CD4-positive, CD25-positive, alpha-beta regulatory T cell (primary cell): ENCODE data around the gene VWA2. TPM values are rescaled to one million over a fixed set of nuclear protein-coding genes. Genes with fewer than 3 reads are reported as not detected.

Source experiments
- ATAC-seq, 2 donors: fragments of 150-1000 bp; cut with Tn5 transposase; one replicate each; pipeline ENCODE4 v1.10.0; 2021; ENCODE audit warnings: low read depth in 2 of 2, moderate number of reproducible peaks in 2 of 2, moderate library complexity in 1 of 2
- DNase-seq, 3 donors: peaks; one replicate each; pipeline versions ENCODE4 v3.0.0 to v3.0.0-alpha.2; 2012 to 2022; ENCODE audit warnings: mixed read lengths in 1 of 3
- H3K27ac ChIP-seq: one replicate; pipeline ENCODE4 v1.7.0; 2013; ENCODE audit warnings: mild to moderate bottlenecking, low read length; ENCODE audit not compliant: insufficient read depth, poor library complexity, severe bottlenecking
- H3K27me3 ChIP-seq: one replicate; pipeline ENCODE4 v1.7.0; 2013; ENCODE audit warnings: low read length; ENCODE audit not compliant: control insufficient read depth, insufficient read depth
- H3K36me3 ChIP-seq: one replicate; pipeline ENCODE4 v1.7.0; 2013; ENCODE audit warnings: mild to moderate bottlenecking, low read length, moderate library complexity; ENCODE audit not compliant: control insufficient read depth, insufficient read depth
- H3K4me1 ChIP-seq: 2 replicates; pipeline ENCODE4 v1.7.0; 2013; ENCODE audit warnings: mild to moderate bottlenecking, low read length; ENCODE audit not compliant: insufficient read depth, control insufficient read depth, poor library complexity, severe bottlenecking
- H3K4me3 ChIP-seq: one replicate; pipeline ENCODE4 v1.7.0; 2013; ENCODE audit warnings: low read depth, mild to moderate bottlenecking, low read length, moderate library complexity
- H3K9me3 ChIP-seq, 2 experiments: 1 replicate in 1 of 2; 2 replicates in 1 of 2; pipeline ENCODE4 v1.7.0; 2013; ENCODE audit warnings: low read length in 2 of 2, mild to moderate bottlenecking in 1 of 2, moderate library complexity in 1 of 2; ENCODE audit not compliant: control insufficient read depth in 2 of 2
- H3K27ac Mint-ChIP-seq, 3 donors: one replicate each; pipeline ENCODE4 v1.8.0; 2020 to 2022; ENCODE audit warnings: mild to moderate bottlenecking in 3 of 3, mixed read lengths in 3 of 3, moderate library complexity in 2 of 3
- H3K27me3 Mint-ChIP-seq: one replicate; pipeline ENCODE4 v1.8.0; 2022; ENCODE audit warnings: mild to moderate bottlenecking, mixed read lengths
- H3K36me3 Mint-ChIP-seq: one replicate; pipeline ENCODE4 v1.8.0; 2020; ENCODE audit warnings: mixed read lengths
- H3K4me1 Mint-ChIP-seq, 4 donors: one replicate each; pipeline ENCODE4 v1.8.0; 2020 to 2022; ENCODE audit warnings: mixed read lengths in 4 of 4, mild to moderate bottlenecking in 1 of 4
- H3K4me3 Mint-ChIP-seq, 4 donors: one replicate each; pipeline ENCODE4 v1.8.0; 2020 to 2022; ENCODE audit warnings: mild to moderate bottlenecking in 4 of 4, mixed read lengths in 4 of 4, moderate library complexity in 3 of 4
- H3K9me3 Mint-ChIP-seq, 7 donors: one replicate each; pipeline ENCODE4 v1.8.0; 2020 to 2022; ENCODE audit warnings: mixed read lengths in 7 of 7, mild to moderate bottlenecking in 3 of 7, moderate library complexity in 2 of 7
- polyA plus RNA-seq, 4 donors: library from polyadenylated mRNA; unstranded; fragments of 300-500 nt; fragmentation: Illumina TruSeq; gene quantifications; one replicate each; pipeline ENCODE4 v1.2.3, GENCODE V29; 2021
- total RNA-seq: library from RNA; stranded (reverse); gene quantifications from one replicate; pipeline ENCODE4 v1.2.3, GENCODE V29; 2022

VWA2 gene
- total and polyA plus RNA-seq, 5 donors from 2014 or later = 0.12 TPM; not detected in 4

GRCh38 chr10:114259824-114260223, 20.8 kb downstream of the VWA2 start:
- Histone ChIP-seq H3K27me3 (no peaks in the 10 kb centered on the region), H3K9me3 (no peaks in the 10 kb centered on the region), H3K27ac (no peak overlapping the region), H3K4me1 (no peaks in the 10 kb centered on the region), H3K4me3 (no peak overlapping the region), H3K36me3 (no peaks in the 10 kb centered on the region)
- Mint-ChIP-seq H3K4me3 (no peak overlapping the region), H3K27ac (no peak overlapping the region), H3K9me3 (no peaks in the 10 kb centered on the region), H3K36me3 (no peaks in the 10 kb centered on the region), H3K27me3 (no peaks in the 10 kb centered on the region), H3K4me1 (peaks cover 0 to 11% (median 6%) of the 10 kb centered on the region in 4 donors)
- no peak for ATAC-seq
- DNase-seq = no peak

DNA sequence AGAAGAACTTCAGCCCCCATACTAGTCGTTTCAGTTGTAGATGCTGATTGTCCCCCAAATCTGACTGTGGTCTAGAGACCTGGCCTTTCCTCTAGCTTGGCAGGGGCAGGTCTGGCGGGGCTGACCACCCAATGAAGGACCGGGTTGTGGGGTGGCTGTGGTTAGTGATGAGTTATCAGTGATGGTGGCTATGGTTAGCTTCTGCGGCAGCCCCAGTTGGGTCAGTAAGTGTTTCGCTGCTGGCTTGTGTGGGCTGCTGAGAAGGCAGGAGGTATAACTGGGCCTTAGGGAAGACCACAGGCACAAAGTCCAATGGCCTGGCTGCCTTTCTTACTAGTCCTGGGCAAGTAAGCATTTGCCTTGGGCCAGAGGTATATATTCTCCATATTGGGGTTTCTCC, 21.3 kb downstream of the VWA2 start:
- Histone ChIP-seq H3K27ac (no peak overlapping the region), H3K27me3 (no peaks in the 10 kb centered on the region), H3K9me3 (no peaks in the 10 kb centered on the region), H3K36me3 (no peaks in the 10 kb centered on the region), H3K4me1 (no peaks in the 10 kb centered on the region), H3K4me3 (no peak overlapping the region)
- no peak overlapping the region for H3K27ac Mint-ChIP-seq
- no peak for ATAC-seq
- H3K27me3 Mint-ChIP-seq = no peaks in the 10 kb centered on the region
- peaks cover 0 to 11% (median 6%) of the 10 kb centered on the region in 4 donors for H3K4me1 Mint-ChIP-seq
- DNase-seq = no peak
- no peaks in the 10 kb centered on the region for H3K9me3 Mint-ChIP-seq
- no peaks in the 10 kb centered on the region for H3K36me3 Mint-ChIP-seq
- H3K4me3 Mint-ChIP-seq = no peak overlapping the region

DNA sequence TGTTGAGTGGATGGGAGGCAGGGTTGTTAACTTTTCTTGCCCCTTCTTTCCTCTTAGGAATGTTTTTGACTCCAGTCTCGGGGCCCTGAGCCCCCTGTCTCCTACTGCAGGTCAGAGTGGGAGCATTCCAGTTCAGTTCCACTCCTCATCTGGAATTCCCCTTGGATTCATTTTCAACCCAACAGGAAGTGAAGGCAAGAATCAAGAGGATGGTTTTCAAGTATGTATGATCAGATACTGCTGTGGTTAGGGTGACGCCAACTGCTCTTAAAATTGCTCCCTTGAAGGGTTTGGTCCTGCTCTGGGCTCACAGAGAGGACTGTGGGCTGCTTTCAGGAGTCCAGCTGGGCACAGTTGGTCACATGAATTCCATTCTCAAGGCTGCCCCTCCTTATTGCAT, 22.0 kb downstream of the VWA2 start:
- Histone ChIP-seq H3K9me3 (no peaks in the 10 kb centered on the region), H3K4me1 (no peaks in the 10 kb centered on the region), H3K4me3 (no peak overlapping the region), H3K27me3 (no peaks in the 10 kb centered on the region), H3K27ac (no peak overlapping the region), H3K36me3 (no peaks in the 10 kb centered on the region)
- Mint-ChIP-seq H3K4me1 (peaks cover 0 to 11% (median 6%) of the 10 kb centered on the region in 4 donors), H3K9me3 (no peaks in the 10 kb centered on the region), H3K27ac (no peak overlapping the region), H3K27me3 (no peaks in the 10 kb centered on the region), H3K36me3 (no peaks in the 10 kb centered on the region), H3K4me3 (no peak overlapping the region)
- no peak for ATAC-seq
- no peak for DNase-seq

DNA sequence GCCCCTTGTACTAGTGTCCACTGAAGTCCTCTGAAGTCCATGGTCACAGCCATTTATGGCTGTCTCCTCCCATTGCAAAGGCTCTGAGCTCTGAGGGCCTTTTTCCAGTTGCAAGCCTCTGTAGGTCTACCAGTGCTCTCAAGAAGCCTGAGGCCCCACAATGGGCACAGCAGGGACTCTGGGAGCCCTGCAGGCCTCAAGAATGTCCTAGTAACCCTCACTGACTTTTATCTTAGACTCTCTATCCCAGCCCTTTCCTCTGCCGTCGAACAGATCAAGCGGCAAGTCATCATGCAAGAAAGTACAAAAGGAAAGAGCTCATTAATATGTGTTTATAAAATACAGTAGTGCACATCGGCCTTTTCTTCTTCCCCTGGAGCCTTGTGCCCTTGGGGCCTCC, 23.4 kb downstream of the VWA2 start:
- Mint-ChIP-seq H3K4me3 (no peak overlapping the region), H3K27me3 (no peaks in the 10 kb centered on the region), H3K36me3 (no peaks in the 10 kb centered on the region), H3K4me1 (peaks cover 0 to 11% (median 6%) of the 10 kb centered on the region in 4 donors), H3K9me3 (no peaks in the 10 kb centered on the region), H3K27ac (no peak overlapping the region)
- no peaks in the 10 kb centered on the region for H3K4me1 ChIP-seq
- H3K4me3 ChIP-seq = no peak overlapping the region
- H3K36me3 ChIP-seq = no peaks in the 10 kb centered on the region
- DNase-seq (no peak), ATAC-seq (no peak)
- no peak overlapping the region for H3K27ac ChIP-seq
- no peaks in the 10 kb centered on the region for H3K9me3 ChIP-seq
- H3K27me3 ChIP-seq = no peaks in the 10 kb centered on the region

DNA sequence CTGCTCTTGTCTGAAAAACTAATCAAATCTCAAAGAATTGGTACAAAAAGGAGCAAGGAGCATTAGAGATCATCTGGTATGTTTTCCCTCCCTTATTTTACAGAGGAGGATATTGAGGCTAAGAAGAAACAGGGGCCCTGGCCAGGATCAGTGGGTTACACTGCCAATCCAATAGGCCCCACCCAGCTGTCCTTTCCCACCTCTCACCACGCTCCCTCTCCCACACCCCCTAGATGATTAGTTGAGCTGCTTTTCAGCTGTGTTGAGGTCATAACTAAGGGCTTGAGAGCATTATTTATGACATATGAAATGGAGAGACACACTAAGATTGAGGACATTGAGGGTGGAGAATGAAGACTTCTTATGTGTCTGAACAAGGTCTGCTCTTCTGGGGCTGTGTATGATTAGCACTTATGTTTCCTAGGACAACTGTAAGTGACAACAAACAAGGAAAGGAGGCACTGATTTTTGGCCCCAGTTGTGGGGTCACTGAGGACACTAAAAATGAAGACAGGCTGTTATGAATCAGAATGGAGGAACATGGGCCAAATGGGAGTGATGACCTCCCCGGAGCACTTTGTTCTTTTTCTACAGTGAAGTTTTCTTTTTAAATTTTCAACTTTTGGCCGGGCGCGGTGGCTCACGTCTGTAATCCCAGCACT, 26.5 kb downstream of the VWA2 start:
- Histone ChIP-seq H3K4me1 (no peaks in the 10 kb centered on the region), H3K36me3 (no peaks in the 10 kb centered on the region), H3K27ac (no peak overlapping the region), H3K9me3 (no peaks in the 10 kb centered on the region), H3K27me3 (no peaks in the 10 kb centered on the region), H3K4me3 (no peak overlapping the region)
- no peak overlapping the region for H3K4me3 Mint-ChIP-seq
- DNase-seq (no peak), ATAC-seq (no peak)
- no peaks in the 10 kb centered on the region for H3K4me1 Mint-ChIP-seq
- no peaks in the 10 kb centered on the region for H3K36me3 Mint-ChIP-seq
- H3K27me3 Mint-ChIP-seq = peaks cover 6% of the 10 kb centered on the region
- H3K9me3 Mint-ChIP-seq = no peaks in the 10 kb centered on the region
- H3K27ac Mint-ChIP-seq = no peak overlapping the region

GRCh38 chr10:114266521-114266920, 27.5 kb downstream of the VWA2 start:
- ATAC-seq (no peak), DNase-seq (no peak)
- H3K36me3 ChIP-seq = no peaks in the 10 kb centered on the region
- H3K4me1 ChIP-seq = no peaks in the 10 kb centered on the region
- no peak overlapping the region for H3K27ac ChIP-seq
- H3K4me3 ChIP-seq = no peak overlapping the region
- H3K4me1 Mint-ChIP-seq = no peaks in the 10 kb centered on the region
- peaks cover 6% of the 10 kb centered on the region for H3K27me3 Mint-ChIP-seq
- H3K4me3 Mint-ChIP-seq = no peak overlapping the region
- no peaks in the 10 kb centered on the region for H3K9me3 ChIP-seq
- H3K27me3 ChIP-seq = no peaks in the 10 kb centered on the region
- H3K36me3 Mint-ChIP-seq = no peaks in the 10 kb centered on the region
- H3K27ac Mint-ChIP-seq = no peak overlapping the region
- no peaks in the 10 kb centered on the region for H3K9me3 Mint-ChIP-seq

- Mint-ChIP-seq H3K27ac (no peak overlapping the region), H3K27me3 (peaks cover 19% of the 10 kb centered on the region), H3K4me1 (no peaks in the 10 kb centered on the region), H3K9me3 (no peaks in the 10 kb centered on the region), H3K4me3 (no peak overlapping the region), H3K36me3 (no peaks in the 10 kb centered on the region)
- Histone ChIP-seq H3K4me3 (no peak overlapping the region), H3K9me3 (no peaks in the 10 kb centered on the region), H3K27me3 (peaks cover 6% of the 10 kb centered on the region), H3K4me1 (no peaks in the 10 kb centered on the region), H3K27ac (no peak overlapping the region), H3K36me3 (no peaks in the 10 kb centered on the region)
- DNase-seq (no peak), ATAC-seq (no peak)
These were observed 32.2 kb downstream of the VWA2 start for GRCh38 chr10:114271075-114271778.

DNA sequence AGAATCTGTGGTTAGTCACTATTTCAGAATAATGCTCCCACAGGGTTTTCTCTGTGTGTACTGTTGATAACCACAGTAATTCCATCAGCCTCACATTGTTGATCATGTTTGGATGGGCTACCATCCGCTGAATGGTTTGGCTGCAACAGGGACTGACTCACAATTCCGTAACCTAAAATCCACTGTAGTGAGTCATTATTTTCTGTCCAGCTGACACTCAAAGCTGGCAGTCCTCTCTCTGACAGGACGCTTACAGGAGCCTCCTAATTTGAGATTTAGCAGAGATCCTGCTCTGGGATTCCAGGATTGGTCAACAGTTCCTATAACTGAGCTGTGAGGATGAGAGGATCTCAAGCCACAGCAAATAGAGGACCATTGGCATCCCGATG, 32.7 kb downstream of the VWA2 start:
- no peak for ATAC-seq
- H3K4me3 Mint-ChIP-seq = no peak overlapping the region
- Histone ChIP-seq H3K27me3 (peaks cover 6% of the 10 kb centered on the region), H3K9me3 (no peaks in the 10 kb centered on the region), H3K27ac (no peak overlapping the region), H3K4me1 (no peaks in the 10 kb centered on the region), H3K36me3 (no peaks in the 10 kb centered on the region), H3K4me3 (no peak overlapping the region)
- no peak for DNase-seq
- H3K9me3 Mint-ChIP-seq = no peaks in the 10 kb centered on the region
- no peak overlapping the region for H3K27ac Mint-ChIP-seq
- H3K27me3 Mint-ChIP-seq = peaks cover 19% of the 10 kb centered on the region
- no peaks in the 10 kb centered on the region for H3K4me1 Mint-ChIP-seq
- no peaks in the 10 kb centered on the region for H3K36me3 Mint-ChIP-seq
